Endodermal cell (in vitro differentiated cells): ENCODE data around the gene TMBIM1. TPM values are rescaled to one million over a fixed set of nuclear protein-coding genes. Genes with fewer than 3 reads are reported as not detected.

Source experiments
- DNase-seq: peaks from one replicate; pipeline ENCODE4 v3.0.0-alpha.2; 2017
- H3K27ac ChIP-seq: 2 replicates; pipeline ENCODE4 v1.5.1; 2013; ENCODE audit warnings: mild to moderate bottlenecking, low read depth, low read length, moderate library complexity
- H3K27me3 ChIP-seq: 2 replicates; pipeline ENCODE4 v1.6.1; 2013; ENCODE audit warnings: mild to moderate bottlenecking, low read length, moderate library complexity; ENCODE audit not compliant: insufficient read depth, control insufficient read depth, poor library complexity, severe bottlenecking
- H3K36me3 ChIP-seq: 2 replicates; pipeline ENCODE4 v1.7.0; 2013; ENCODE audit warnings: mild to moderate bottlenecking, low read length, moderate library complexity; ENCODE audit not compliant: control insufficient read depth, insufficient read depth
- H3K4me1 ChIP-seq: one replicate; pipeline ENCODE4 v1.7.0; 2013; ENCODE audit warnings: low read length; ENCODE audit not compliant: control insufficient read depth, insufficient read depth
- H3K4me3 ChIP-seq: 2 replicates; pipeline ENCODE4 v1.5.1; 2013; ENCODE audit warnings: mild to moderate bottlenecking, low read length, moderate library complexity
- H3K9ac ChIP-seq: 2 replicates; pipeline ENCODE4 v1.6.1; 2013; ENCODE audit warnings: mild to moderate bottlenecking, low read length, moderate library complexity; ENCODE audit not compliant: poor library complexity, severe bottlenecking; ENCODE audit errors: extremely low read depth
- H3K9me3 ChIP-seq: 2 replicates; pipeline ENCODE4 v1.6.1; 2013; ENCODE audit warnings: mild to moderate bottlenecking, low read length, moderate library complexity; ENCODE audit not compliant: control insufficient read depth
- H3K27ac Mint-ChIP-seq: 2 replicates; pipeline ENCODE4 v1.8.0; 2020; ENCODE audit warnings: mixed read lengths
- H3K27me3 Mint-ChIP-seq: 2 replicates; pipeline ENCODE4 v1.8.0; 2021; ENCODE audit warnings: mild to moderate bottlenecking, mixed read lengths; ENCODE audit not compliant: insufficient read depth
- H3K36me3 Mint-ChIP-seq: 2 replicates; pipeline ENCODE4 v1.8.0; 2020; ENCODE audit warnings: low read depth, mixed read lengths
- H3K4me1 Mint-ChIP-seq: 2 replicates; pipeline ENCODE4 v1.8.0; 2020; ENCODE audit warnings: mixed read lengths
- H3K4me3 Mint-ChIP-seq: 2 replicates; pipeline ENCODE4 v1.8.0; 2020; ENCODE audit warnings: mild to moderate bottlenecking, moderate library complexity, mixed read lengths
- H3K9me3 Mint-ChIP-seq: 2 replicates; pipeline ENCODE4 v1.8.0; 2020; ENCODE audit warnings: mild to moderate bottlenecking, mixed read lengths
- CTCF ChIP-seq: fragments of 200-600 bp; sonication (generic); conservative IDR thresholded peaks from 2 replicates; pipeline ENCODE4 v1.5.0; 2021; ENCODE audit warnings: antibody characterized with exemption, mild to moderate bottlenecking
- WGBS, 2 experiments: methylation state at CpG; one replicate each; pipeline versions ENCODE4 v1.1.5 to v1.1.7; 2013; ENCODE audit warnings: missing lambda C conversion rate in 2 of 2, mixed read lengths in 1 of 2; ENCODE audit not compliant: insufficient coverage in 1 of 2, insufficient read length in 1 of 2; 5-methylcytosine and 5-hydroxymethylcytosine counted together
- total RNA-seq, 2 donors: library from RNA; stranded (reverse); fragmentation: NEBNext Ultra II Directional in 1 of 2; extraction: Animal tissue kit (Norgen Biotek cat#: 25700) in 1 of 2; gene quantifications; 2 replicates in 1 of 2; 3 replicates in 1 of 2; pipeline ENCODE4 v1.2.1, GENCODE V29; 2021

TMBIM1 gene
- total RNA-seq, 2 donors from 2014 or later: 50.7 to 53.8 TPM

GRCh38 chr2:218244204-218244603 lies 48.1 kb downstream of the TMBIM1 start:
- Mint-ChIP-seq H3K4me3 (no peak overlapping the region), H3K36me3 (peaks cover 82% of the 10 kb centered on the region), H3K27ac (no peak overlapping the region), H3K4me1 (no peaks in the 10 kb centered on the region), H3K27me3 (no peaks in the 10 kb centered on the region), H3K9me3 (no peaks in the 10 kb centered on the region)
- WGBS, 2 experiments: 81% methylated on average over 1 of the region's 1 CpG; no CpG with 5 or more reads in 1 of the 2 experiments
- no peak for TF ChIP-seq CTCF
- H3K9ac ChIP-seq: no peak overlapping the region
- H3K27ac ChIP-seq: no peak overlapping the region
- H3K4me3 ChIP-seq: no peak overlapping the region
- no peaks in the 10 kb centered on the region for H3K4me1 ChIP-seq
- no peaks in the 10 kb centered on the region for H3K9me3 ChIP-seq
- no peaks in the 10 kb centered on the region for H3K27me3 ChIP-seq
- H3K36me3 ChIP-seq: peaks cover 94% of the 10 kb centered on the region
- DNase-seq: no peak

GRCh38 chr2:218238887-218239286 lies 53.4 kb downstream of the TMBIM1 start:
- Histone ChIP-seq H3K27ac (no peak overlapping the region), H3K27me3 (no peaks in the 10 kb centered on the region), H3K9ac (no peak overlapping the region), H3K9me3 (no peaks in the 10 kb centered on the region), H3K36me3 (peaks cover 96% of the 10 kb centered on the region), H3K4me1 (no peaks in the 10 kb centered on the region), H3K4me3 (no peak overlapping the region)
- Mint-ChIP-seq H3K4me3 (no peak overlapping the region), H3K36me3 (peaks cover 88% of the 10 kb centered on the region), H3K27me3 (no peaks in the 10 kb centered on the region), H3K4me1 (no peaks in the 10 kb centered on the region), H3K9me3 (no peaks in the 10 kb centered on the region), H3K27ac (no peak overlapping the region)
- DNase-seq: peak; percentile 5
- no peak for TF ChIP-seq CTCF
- 100% methylated on average over 1 of the region's 1 CpG for WGBS, 2 experiments

GRCh38 chr2:218236829-218237228 lies 55.5 kb downstream of the TMBIM1 start:
- no peaks in the 10 kb centered on the region for H3K4me1 Mint-ChIP-seq

More at GRCh38 chr2:218236829-218237228, 55.5 kb downstream of the TMBIM1 start:
- Histone ChIP-seq H3K4me1 (no peaks in the 10 kb centered on the region), H3K9ac (no peak overlapping the region), H3K36me3 (peaks cover 94% of the 10 kb centered on the region), H3K27ac (no peak overlapping the region), H3K27me3 (no peaks in the 10 kb centered on the region), H3K9me3 (no peaks in the 10 kb centered on the region), H3K4me3 (no peak overlapping the region)
- H3K27me3 Mint-ChIP-seq: no peaks in the 10 kb centered on the region
- H3K4me3 Mint-ChIP-seq: no peak overlapping the region
- H3K36me3 Mint-ChIP-seq: peaks cover 88% of the 10 kb centered on the region
- WGBS, 2 experiments: 96% methylated on average over 4 of the region's 4 CpGs
- no peaks in the 10 kb centered on the region for H3K9me3 Mint-ChIP-seq
- DNase-seq: peak; percentile 8
- no peak overlapping the region for H3K27ac Mint-ChIP-seq
- TF ChIP-seq CTCF: no peak
